HG02571 (cell line): ENCODE results near the gene COL23A1.

Experiments
- ATAC-seq: cut with Tn5 transposase; IDR thresholded peaks from one replicate; pipeline ENCODE4 v1.9.1; 2021; ENCODE audit warnings: mild to moderate bottlenecking, moderate library complexity; ENCODE audit not compliant: unreplicated experiment

COL23A1 gene

DNA sequence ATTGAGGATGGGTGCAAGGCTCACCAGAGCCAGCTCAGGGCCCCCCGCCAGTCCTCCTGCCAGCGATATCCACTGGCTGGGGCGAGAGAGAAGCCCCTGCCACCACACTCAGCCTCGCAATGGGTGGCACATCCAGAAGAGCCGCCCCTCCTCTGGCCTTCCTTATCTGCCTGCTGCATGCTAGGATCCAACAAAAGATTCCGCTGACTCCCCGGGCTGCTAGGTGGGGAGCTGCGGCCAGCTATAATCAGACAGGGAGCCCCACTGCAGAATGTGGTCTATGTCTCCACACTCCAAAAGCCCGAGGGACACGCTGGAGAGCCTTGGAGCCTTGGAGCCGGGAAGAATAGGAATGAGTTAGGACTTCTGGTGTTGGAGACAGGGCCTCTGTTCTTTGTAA is 32.8 kb downstream of the COL23A1 start:
- no peak for ATAC-seq

DNA sequence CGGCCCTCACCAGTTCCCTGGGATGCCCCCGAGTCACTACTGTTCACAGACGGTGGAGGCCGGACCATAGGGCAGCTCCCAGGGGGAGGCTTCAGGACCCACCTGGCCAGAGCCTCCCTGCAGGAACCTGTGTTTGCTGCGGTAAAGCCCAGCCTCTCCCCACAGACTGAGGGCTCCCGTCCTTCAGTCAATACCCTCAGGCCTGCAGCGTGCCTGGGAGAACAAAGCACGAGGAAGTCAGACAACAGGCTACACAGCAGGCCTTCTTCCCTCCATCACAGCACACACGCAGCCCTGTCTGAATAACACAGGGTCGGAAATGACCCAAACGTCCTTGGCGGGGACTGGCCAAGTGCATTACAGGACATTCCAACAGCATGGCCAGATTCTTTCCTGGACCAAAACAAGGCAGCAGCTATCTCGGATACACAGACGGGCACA is 34.4 kb downstream of the COL23A1 start:
- ATAC-seq = no peak

DNA sequence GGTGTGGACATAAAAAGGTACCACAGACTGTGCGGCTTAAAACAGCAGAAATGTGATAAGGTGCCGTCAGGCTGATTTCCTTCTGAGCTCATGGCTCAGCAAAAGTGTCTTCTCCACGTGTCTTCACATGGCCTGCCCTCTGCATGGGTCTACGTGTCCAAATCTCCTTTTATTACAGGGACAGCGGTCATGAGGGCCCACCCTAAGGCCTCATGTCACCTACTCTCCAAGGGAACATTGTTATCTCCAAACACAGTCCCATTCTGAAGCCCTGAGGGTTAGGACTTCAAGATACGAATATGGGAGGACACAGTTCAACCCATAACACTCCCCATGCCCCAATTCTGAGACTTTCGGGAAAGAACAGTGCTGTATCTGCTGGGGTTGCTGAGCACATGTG is 35.2 kb downstream of the COL23A1 start:
- ATAC-seq = no peak

DNA sequence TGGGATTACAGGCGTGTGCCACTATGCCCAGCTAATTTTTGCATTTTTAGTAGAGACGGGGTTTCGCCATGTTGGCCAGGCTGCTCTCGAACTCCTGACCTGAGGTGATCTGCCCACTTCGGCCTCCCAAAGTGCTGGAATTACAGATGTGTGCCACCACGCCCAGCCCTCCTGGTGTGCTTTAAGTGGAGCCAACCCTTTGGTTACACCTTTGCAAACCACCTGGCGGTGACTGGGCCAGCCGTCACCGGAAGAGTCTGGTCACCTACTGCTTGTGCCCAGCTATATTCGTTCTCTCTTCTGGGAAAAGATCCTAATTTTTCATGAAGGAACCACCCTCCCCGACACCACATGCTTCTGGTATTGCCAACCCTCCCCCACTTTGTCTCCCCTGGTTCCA is 35.9 kb downstream of the COL23A1 start:
- no peak for ATAC-seq

DNA sequence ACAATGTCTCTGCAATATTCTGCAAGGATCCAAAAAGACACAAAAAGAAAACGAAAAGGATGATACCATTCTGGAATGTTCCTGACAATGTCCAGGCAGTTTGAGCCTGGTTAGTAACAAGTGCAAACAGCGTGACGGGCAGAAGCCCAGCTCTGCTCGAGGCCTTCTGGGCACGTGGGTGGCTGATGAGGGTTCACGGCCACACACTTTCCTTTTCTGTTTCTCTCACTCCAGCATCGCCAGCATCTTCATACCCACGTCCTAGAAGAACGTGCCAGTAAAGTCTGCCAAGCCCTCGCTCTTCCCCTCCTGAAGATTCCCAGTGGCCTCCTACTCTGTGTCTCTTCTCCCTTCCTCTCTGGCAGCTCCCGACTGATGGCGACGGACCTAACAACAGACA is 36.7 kb downstream of the COL23A1 start:
- no peak for ATAC-seq

DNA sequence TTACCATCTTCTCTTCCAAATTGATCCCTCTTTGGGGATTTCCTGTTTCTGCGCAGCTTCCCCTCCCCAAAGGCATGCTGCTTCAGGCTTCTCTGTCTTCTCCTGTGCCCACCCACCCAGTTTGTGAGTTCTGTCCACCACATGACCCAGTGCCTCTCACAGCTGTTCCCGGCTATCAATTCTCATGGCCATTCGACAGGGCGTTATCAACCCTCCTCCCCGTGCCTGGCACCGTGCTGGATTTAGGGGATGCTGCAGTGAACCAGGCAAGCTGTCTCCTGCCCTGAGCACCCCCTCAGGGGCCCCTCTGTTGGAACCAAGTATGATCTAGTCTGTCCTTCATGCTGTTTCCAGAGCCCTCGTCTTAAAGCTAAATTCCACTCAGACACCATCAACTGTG is 38.7 kb downstream of the COL23A1 start:
- ATAC-seq = no peak

DNA sequence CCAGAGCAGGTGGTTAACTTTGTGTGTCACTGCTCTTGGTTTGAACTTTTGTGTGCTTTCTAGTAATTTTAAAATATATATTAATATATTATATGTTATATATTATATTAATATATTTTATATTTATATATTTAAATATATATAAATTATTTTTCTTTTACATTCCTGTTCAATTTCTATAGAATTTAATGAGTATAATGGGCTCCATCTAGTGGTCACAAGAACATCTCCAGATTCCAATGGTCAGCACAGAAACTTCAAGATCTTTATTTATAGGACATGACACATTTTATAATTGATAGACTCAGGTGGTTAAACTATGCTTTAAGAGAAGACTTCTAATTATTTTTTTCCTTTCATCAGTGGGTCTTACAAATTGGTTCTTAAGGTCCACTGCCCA is 39.1 kb downstream of the COL23A1 start:
- ATAC-seq = no peak

DNA sequence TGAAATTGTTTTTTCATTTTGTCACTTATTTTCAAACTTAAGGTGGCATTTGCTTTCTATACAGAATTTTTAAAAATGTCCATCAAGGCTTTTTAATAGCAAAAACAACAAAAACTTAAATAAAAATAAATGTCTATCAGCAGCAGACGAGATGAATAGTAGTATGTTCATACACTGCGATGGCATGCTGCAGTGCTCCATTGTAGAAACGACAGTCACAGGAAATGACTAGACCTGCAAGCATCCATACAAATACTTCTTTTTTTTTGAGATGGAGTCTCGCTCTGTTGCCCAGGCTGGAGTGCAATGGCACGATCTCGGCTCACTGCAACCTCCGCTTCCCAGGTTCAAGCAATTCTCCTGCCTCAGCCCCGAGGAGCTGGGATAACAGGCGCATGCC is 41.4 kb downstream of the COL23A1 start:
- ATAC-seq = no peak

DNA sequence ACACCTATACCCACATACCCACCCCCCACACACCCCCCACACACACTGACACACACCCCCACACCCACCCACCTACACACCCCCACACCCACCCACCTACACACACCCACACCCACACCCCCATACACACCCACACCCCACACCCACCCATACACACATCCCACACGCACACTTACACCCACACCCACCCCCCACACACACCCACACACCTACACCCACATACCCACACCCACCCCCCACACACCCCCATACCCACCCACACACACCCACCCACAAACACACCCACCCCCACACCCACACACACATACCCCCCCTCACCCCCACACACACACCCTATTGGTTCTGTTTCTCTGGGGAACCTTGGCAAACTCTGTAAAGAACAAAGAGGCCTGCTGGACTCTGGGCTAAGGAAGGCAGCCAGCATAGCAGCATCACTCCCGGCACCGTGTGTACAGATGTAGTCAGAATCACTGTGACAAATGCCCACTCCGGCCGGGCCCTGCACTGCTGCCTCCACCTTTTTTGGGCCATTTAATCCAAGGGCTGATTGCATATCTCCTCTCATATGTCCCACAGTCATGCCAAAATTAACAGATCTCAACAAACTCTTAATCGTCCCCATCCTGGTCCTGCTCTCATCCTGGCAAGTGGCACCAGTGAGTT is 42.3 kb downstream of the COL23A1 start:
- ATAC-seq = no peak

DNA sequence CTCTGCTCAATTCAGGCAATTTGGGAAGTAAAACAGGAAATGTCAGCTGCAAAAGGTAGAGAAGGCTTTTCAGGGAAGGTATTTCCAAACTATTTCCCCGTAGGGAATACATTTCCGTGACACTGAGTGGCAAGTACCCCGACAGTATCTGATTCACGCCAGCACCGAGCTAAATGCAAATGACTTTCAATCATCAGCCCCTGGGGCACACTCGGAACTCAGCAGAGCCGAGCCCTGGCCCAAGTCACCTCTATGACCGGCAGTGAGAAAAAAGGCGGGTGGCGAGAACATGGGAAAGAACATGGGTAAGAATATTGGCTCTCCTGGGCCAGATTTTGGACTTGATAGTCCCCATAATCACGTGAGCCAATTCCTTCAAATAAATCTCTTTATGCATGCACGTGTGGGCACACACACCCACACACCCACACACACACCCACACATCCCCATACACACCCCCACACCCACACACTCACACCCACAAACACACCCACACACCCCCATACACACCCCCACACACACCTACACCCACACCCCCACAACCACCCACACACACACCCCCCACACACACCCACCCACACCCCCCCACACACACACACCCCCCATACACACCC is 43.0 kb downstream of the COL23A1 start:
- ATAC-seq = no peak

DNA sequence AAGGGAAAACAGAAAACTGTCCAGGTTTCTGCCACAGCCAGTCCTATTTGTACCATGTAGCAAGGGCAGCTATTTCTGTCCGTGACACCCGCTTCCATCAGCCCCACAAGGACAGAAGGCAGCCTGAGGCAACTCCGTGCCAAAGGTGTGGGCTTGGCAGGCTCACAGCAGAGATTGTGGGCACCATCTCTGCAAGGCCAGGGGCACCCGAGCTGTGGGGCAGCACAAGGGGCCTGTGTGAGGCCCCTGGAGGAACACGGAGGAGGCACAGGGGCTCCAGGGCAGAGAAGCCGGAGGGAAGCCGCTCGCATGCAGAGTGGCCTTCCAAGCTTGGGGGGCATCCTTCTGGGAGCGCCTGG is 43.5 kb downstream of the COL23A1 start:
- no peak for ATAC-seq

DNA sequence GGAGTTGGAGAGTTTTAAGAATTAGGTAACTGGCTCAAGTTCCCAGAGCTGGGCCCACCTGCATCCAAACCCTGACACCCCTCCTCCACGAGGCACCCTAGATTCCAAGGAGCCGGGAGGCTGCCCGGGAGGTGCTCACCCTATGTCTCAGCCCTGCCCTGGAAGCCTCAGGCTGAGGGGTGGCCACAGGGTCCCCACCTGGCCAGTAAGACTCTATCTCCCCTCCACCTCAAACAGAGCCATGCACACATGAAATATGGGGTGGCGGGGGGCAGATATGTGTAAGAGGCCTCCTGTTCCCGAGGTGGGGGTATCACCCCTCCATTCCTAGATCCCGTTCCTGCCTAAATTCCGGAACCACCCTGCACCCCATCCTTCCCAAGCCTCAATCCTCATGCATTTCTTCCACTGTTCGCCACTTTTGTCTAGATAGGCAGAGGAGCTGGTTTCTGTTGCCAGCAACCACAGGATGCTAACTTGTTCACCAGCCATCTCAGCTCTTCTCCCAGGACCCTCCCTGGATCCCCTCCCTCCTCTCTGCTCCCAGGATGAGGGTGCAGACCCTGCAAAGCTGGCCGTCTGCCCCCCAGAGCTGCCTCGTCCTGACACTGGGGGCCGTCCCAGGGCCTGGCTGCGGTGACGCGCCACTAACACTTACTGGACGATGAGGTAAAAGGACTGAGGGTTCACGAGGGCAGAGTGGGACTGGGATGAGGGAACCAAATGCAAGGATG is 44.1 kb downstream of the COL23A1 start:
- ATAC-seq = no peak

DNA sequence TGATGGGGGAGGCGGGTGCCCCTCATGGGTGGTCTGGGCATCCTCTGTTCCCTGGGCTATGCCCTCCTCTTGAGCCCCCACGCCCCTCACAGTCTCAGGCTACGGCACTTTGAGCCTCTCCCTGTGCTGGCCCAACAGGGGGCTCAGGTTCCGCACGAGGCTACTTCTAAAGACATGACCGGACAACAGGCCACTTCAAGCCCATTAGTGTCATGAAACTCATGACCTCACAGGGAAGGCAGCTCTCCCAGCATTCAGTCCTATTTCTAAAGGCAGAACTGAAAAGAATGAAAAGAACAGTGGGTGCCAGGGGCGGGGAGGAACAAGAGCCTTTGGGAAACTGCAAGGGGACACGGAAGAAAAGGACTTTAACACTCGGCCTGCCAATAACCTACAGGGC is 45.0 kb downstream of the COL23A1 start:
- ATAC-seq = no peak

DNA sequence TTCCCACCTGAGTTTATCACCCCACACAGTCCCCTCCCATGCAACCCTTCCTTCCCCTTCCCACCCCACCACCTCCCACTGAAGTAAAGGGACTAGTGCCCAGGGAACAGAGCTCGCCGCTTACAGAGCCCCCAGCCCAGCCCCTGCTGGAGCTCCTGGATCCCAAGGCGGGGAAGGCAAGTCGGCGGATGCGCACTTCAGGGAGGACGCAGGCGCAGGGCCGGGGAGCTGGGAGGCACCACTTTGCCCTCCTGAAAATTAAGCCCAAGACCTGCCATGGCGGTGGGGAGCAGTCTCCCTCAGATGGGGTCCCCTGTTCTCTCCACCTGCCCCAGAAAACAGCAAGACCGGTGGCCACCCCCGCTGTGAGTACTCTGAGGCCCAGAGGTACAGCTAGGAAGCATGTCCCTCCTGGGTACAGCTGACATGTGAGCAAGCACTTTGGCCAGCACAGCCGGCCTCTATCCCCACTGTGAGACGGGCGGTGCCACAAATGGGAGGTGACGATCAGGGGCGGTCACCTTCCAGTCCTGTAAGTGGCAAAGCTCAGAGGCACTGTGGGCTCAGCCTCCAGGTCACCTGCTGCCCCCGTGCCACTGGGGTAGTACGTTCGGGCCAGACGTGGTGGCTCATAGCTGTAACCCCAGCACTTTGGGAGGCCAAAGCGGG is 45.9 kb downstream of the COL23A1 start:
- no peak for ATAC-seq

DNA sequence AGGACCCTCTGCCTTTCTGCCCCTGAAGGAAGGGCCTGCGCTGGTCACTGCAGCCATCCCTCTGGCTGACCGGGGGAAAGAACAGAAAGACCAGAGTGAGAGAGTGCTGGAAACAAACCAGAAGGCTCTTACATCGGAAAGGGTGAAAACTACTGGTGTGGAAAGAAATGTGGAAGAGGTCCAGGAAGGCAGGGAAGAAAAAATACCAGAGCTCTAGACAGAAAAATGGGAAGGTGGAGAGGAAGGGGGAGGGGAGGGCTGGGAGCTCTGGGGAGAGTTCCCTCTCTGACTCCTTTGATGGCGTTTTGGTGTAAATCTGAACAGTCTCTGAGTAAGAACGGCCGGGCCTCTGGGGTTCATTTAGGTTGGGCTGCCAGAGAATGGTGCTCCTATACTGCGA is 47.7 kb downstream of the COL23A1 start:
- ATAC-seq = no peak

DNA sequence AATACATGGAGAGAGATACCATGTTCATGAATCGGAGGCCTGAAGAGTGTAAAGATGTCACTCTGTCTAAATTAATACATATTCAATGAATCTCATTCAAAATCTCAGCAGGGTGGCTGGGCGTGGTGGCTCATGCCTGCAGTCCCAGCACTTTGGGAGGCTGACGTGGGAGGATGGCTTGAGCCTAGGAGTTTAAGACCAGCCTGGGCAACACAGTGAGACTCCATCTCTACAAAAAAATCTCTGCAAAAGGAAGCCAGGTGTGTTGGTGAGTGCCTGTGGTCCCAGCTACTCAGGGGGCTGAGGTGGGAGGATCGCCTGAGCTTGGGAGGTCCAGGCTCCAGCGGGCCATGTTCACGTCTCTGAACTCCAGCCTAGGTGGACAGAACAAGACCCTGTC is 49.7 kb downstream of the COL23A1 start:
- no peak for ATAC-seq

DNA sequence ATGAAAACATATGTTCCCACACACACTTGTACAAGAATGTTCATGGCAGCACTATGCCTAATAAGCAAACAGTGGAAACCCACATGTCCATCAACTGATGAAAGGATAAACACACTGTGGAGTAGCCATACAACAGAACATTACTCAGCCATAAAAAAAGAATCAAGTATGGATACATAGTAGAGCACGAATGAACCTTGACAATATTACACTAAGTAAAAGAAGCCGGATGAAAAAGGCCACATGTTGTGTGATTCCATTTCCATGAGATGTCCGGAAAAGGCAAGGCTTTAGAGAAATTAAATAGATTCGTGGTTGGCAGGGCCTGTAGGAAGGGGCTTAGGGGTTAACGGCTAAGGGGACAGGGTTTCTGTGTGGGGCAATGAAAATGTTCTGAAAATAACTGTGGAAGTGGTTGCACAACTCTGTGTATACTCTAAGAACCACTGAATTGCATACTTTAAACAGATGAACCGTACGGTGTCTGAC is 51.4 kb downstream of the COL23A1 start:
- ATAC-seq = no peak

DNA sequence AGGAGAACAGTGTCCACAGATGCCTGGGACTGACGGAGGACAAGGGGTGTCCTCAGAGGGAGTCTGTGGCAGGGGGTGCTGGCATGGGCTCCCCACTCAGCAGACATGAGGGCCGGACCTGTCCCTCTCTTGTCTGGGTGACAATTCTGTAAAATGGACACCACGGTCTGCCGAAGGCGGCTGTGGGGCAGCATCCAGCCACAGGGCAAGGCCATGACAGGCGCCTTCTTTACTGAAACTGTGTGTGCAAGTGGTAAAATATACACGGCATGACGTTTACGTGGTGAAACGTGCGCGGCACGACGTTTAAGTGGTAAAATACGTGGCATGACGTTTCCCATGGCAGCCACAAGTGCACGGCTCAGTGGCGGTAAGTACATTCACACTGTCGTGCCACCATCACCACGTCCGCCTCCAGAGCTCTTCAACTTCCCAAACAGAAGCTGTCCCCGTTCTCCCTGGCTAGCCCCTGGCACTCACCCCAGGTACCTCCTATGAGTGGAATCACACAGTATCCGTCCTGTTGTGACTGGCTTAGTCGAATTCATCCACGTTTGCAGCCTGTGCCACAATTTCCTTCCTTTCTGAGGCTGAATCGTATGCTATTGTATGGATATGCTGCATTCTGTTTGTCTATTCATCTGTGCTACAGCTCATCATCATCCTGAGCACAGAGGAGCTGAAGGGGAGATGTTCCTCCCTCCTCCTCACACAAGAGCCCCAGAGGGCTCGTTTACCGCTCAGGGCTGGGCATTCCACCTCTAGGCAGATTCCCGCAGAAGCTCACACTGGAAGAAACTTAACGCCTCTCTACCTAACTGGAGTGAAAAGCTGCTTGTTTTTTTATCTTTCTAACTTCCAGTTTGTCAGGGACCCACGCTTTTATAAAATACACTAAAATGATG is 52.5 kb downstream of the COL23A1 start:
- no peak for ATAC-seq

DNA sequence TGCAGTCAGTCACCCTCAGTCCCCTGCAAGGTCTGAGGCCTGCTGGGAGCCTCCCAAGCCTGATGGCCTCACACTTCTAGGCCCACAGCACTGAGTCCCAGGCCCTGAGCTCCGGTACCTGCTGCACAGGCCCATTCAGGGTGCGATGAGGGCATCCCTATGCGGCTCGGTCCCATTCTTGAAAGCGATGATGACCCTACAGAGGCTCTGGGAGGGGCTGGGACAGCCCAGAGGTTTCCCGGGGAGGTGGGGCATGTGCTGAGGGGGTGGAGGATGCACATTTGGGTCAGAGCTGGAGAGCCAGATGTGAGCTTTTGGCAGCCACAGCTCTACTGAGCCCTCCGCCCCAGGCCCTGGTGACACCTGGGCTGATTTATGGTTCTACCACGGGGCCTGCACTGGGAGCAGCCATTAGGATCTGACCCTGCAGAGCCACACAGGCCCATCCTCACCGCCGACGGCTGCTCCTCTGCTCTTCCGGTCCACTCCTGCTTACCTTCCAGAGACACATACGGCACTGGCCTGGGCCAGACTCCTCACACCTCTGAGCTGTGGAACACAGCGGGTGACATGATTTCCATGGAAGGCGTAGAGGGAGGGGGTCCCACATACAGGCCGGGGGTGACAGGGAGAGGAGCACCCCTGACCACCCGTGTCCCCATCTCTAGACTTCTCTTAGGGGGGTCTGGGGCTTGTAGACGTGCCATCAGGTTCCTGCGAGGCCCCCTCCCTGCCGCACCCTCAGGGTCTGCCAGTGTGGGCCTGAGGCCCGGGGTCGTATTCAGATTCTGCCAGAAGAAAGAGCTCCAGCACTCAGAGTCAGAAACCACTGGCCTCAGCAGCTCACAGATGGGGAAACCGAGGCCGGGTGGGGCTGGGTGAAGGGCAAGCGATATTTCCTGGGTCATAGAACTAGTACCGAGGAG is 53.4 kb downstream of the COL23A1 start:
- no peak for ATAC-seq
